ENCODE results near the gene ASB6. TPM values are rescaled to one million over a fixed set of nuclear protein-coding genes. Genes with fewer than 3 reads are reported as not detected.

The ASB6 gene
- total RNA-seq, 1 experiment from 2014 or later: 20.0 TPM

DNA sequence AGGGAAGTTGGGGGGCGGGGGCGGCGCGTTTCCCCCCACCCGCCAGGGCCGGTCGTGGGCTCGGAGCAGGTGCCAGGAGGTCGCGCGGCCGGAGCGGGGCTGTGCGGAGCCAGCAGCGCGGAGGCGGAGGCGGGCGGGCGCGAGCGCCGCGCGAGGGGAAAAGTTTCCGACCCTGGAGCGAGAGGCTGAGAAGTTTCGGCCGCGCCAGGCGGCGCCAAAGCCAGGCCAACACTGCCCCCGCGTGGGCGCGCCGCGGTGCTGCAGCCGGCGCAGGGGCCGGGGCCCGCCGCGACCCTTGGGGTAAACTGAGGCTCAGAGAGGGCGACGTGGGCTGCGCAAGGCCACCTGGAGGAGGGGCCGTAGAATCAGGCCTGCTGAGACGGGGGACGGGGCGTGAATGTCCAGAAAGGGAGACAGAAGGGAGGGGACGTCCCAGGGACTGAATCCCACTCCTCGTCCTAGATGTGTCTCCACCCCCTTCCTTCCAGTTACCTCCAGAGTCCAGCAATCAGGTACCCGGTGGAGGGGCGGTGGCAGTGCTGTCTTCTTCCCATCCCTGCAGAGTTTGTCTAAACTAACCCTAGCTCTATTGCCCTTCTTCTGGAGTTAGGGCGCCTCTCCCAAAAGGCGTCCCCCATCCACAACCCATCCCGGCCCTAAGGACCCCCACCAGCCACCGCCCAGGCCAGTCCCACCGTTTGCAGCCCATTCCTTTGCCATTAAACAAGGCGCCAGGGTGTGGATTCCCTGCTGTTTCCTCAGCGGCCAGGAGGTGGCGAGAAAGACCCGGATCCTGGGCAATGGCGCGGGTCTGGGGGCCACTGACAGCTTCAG is 31.3 kb downstream of the ASB6 start (continued):
- TF ChIP-seq, protein P1, sequence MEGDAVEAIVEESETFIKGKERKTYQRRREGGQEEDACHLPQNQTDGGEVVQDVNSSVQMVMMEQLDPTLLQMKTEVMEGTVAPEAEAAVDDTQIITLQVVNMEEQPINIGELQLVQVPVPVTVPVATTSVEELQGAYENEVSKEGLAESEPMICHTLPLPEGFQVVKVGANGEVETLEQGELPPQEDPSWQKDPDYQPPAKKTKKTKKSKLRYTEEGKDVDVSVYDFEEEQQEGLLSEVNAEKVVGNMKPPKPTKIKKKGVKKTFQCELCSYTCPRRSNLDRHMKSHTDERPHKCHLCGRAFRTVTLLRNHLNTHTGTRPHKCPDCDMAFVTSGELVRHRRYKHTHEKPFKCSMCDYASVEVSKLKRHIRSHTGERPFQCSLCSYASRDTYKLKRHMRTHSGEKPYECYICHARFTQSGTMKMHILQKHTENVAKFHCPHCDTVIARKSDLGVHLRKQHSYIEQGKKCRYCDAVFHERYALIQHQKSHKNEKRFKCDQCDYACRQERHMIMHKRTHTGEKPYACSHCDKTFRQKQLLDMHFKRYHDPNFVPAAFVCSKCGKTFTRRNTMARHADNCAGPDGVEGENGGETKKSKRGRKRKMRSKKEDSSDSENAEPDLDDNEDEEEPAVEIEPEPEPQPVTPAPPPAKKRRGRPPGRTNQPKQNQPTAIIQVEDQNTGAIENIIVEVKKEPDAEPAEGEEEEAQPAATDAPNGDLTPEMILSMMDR (IDR thresholded peaks at IDR 0.05): peak; percentile 92
- no peak for TF ChIP-seq ZNF263 (CRISPR knock-in tag; IDR thresholded peaks at IDR 0.05; ENCODE audit: low read depth)

DNA sequence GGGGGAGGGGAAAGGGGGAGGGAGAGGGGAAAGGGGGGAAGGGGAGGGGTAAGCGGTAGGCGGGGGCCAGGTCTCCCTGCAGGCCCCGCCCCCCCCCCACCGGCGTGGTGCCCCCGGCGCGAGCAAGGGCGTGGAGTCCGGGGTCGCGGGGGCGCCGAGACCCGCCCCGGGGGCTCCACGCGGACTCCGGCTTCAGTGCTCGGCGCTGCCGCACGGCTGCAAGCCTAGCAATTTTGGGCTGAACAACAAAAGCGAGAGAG is 31.8 kb downstream of the ASB6 start:
- no peak for ATAC-seq
- H3K27ac Mint-ChIP-seq: no peak overlapping the region
- no peaks in the 10 kb centered on the region for H3K36me3 Mint-ChIP-seq
- H3K27me3 Mint-ChIP-seq (ENCODE audit: low read depth): peaks cover 11% of the 10 kb centered on the region
- H3K4me3 Mint-ChIP-seq: peak overlapping the region; percentile 33
- no peaks in the 10 kb centered on the region for H3K9me3 Mint-ChIP-seq
- ChIA-PET POLR2A (no interaction called here), CTCF (interaction anchor here (1.9 to 4.6 kb wide), 3 partner anchors 14 to 113 kb away, joined by 7 to 35 read pairs (median 14); no protein-coding TSS in a partner anchor)
- DNase-seq (ENCODE audit: low spot score): no peak
- TF ChIP-seq TP53 (CRISPR knock-in tag; IDR thresholded peaks at IDR 0.05) (no peak), TCF7 (CRISPR knock-in tag; IDR thresholded peaks at IDR 0.05; ENCODE audit: low read depth) (no peak), OVOL2 (CRISPR knock-in tag; IDR thresholded peaks at IDR 0.05; ENCODE audit: borderline replicate concordance) (no peak), CBFB (CRISPR knock-in tag; IDR thresholded peaks at IDR 0.05; ENCODE audit: low read depth) (no peak), ZNF416 (CRISPR knock-in tag; IDR thresholded peaks at IDR 0.05) (no peak)
- TF ChIP-seq, protein P2, sequence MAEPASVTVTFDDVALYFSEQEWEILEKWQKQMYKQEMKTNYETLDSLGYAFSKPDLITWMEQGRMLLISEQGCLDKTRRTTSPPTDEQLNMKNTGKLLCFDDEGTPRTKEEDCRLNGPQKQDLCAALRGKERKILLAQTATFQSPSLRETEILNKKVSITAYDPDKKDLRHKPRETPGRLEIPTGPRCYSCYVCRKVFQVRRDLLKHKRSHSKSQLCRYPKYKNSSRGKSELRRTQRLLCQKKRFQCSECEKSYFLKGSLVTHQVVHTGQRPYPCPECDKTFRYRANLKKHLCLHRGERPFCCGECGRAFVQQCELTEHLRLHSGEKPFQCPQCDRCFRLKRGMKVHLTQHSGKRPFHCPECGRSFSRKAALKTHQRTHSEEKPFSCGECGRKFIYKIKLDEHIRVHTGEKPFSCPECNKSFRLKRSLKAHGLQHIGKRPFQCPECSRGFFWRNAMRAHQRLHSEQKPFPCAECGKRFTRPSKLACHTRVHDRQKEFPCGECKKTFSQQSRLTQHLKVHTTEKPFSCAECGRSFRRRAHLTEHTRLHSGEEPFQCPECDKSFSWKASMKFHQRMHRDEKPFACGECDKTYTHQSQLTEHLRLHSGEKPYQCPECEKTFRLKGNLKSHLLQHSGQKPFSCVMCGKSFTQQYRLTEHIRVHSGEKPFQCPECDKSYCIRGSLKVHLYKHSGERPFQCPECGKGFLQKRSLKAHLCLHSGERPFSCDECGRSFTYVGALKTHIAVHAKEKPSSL (CRISPR knock-in tag; conservative IDR thresholded peaks at IDR 0.05): no peak
- TF ChIP-seq, protein P3, sequence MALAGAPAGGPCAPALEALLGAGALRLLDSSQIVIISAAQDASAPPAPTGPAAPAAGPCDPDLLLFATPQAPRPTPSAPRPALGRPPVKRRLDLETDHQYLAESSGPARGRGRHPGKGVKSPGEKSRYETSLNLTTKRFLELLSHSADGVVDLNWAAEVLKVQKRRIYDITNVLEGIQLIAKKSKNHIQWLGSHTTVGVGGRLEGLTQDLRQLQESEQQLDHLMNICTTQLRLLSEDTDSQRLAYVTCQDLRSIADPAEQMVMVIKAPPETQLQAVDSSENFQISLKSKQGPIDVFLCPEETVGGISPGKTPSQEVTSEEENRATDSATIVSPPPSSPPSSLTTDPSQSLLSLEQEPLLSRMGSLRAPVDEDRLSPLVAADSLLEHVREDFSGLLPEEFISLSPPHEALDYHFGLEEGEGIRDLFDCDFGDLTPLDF (CRISPR knock-in tag; IDR thresholded peaks at IDR 0.05): no peak
- H3K4me1 Mint-ChIP-seq: peaks cover 24% of the 10 kb centered on the region

DNA sequence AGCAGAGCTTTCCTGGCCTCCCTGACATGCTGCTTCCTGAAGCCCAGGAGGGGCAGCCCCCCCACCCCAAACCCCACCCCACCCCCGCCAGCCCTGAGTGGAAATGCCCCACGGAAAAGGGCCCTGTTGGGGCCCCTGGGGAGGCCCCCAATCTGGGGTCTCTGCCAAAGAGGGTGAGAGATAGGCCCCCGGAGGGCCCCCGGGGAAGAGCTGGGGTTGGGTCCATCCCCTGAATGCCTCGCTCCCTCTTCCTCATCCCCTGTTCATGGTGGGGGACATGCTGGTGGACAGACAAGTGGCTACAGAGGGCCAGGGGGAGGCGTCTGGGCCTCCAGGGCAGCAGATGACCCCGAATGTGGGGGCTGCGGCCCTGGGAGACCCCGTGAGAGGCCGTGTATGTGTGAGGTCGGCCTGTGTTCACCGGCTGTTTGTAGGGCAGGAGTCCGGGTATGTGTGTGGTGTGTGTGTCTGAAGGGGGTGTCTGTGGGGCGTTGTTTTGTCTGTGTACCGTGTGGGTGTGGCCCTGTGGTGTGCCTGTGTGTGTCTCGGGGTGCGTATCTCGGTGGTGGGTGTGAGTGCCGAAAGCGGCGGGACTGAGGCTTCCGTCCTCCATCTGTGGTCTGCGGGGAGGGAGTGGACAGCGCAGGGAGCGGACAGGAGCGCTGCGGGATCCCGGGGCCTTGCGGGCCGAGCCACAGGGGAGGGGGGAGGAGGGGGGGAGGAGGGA is 32.3 kb downstream of the ASB6 start:
- no peaks in the 10 kb centered on the region for H3K36me3 Mint-ChIP-seq
- DNase-seq (ENCODE audit: low spot score) (no peak), ATAC-seq (no peak)
- peaks cover 28% of the 10 kb centered on the region for H3K4me1 Mint-ChIP-seq
- peak overlapping the region; percentile 41; the same call in 1 of the 2 replicates for H3K27ac Mint-ChIP-seq
- H3K27me3 Mint-ChIP-seq (ENCODE audit: low read depth): peaks cover 11% of the 10 kb centered on the region
- H3K9me3 Mint-ChIP-seq: no peaks in the 10 kb centered on the region
- CTCF ChIA-PET: interaction anchor here (1.0 to 5.1 kb wide), 19 partner anchors 11 to 478 kb away, joined by 3 to 35 read pairs (median 8); partner anchors contain the start of genes C9orf50 and IER5L
- TF ChIP-seq, protein P4, sequence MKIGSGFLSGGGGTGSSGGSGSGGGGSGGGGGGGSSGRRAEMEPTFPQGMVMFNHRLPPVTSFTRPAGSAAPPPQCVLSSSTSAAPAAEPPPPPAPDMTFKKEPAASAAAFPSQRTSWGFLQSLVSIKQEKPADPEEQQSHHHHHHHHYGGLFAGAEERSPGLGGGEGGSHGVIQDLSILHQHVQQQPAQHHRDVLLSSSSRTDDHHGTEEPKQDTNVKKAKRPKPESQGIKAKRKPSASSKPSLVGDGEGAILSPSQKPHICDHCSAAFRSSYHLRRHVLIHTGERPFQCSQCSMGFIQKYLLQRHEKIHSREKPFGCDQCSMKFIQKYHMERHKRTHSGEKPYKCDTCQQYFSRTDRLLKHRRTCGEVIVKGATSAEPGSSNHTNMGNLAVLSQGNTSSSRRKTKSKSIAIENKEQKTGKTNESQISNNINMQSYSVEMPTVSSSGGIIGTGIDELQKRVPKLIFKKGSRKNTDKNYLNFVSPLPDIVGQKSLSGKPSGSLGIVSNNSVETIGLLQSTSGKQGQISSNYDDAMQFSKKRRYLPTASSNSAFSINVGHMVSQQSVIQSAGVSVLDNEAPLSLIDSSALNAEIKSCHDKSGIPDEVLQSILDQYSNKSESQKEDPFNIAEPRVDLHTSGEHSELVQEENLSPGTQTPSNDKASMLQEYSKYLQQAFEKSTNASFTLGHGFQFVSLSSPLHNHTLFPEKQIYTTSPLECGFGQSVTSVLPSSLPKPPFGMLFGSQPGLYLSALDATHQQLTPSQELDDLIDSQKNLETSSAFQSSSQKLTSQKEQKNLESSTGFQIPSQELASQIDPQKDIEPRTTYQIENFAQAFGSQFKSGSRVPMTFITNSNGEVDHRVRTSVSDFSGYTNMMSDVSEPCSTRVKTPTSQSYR (CRISPR knock-in tag; IDR thresholded peaks at IDR 0.05): no peak
- 0 out of 2 replicates have a peak, but pooled peaks have one; percentile 14 for TF ChIP-seq SP1 (CRISPR knock-in tag; conservative IDR thresholded peaks at IDR 0.05)
- TF ChIP-seq, protein P5, sequence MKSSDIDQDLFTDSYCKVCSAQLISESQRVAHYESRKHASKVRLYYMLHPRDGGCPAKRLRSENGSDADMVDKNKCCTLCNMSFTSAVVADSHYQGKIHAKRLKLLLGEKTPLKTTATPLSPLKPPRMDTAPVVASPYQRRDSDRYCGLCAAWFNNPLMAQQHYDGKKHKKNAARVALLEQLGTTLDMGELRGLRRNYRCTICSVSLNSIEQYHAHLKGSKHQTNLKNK (CRISPR knock-in tag; IDR thresholded peaks at IDR 0.05): no peak
- TF ChIP-seq MXD4 (CRISPR knock-in tag; IDR thresholded peaks at IDR 0.05; ENCODE audit: borderline replicate concordance): no peak
- POLR2A ChIA-PET: interaction anchor here (1.4 to 1.6 kb wide), 2 partner anchors 13 to 432 kb away, joined by 4 to 6 read pairs; partner anchors contain the start of gene IER5L
- H3K4me3 Mint-ChIP-seq: peak overlapping the region; percentile 85
